Astrocyte of the spinal cord (primary cell): ENCODE measurements around the gene FAXC.

ENCODE experiments used
- DNase-seq: peaks from one replicate; pipeline ENCODE4 v3.0.0; 2011; ENCODE audit warnings: low read depth, low spot score
- H3K4me3 ChIP-seq: 2 replicates; pipeline ENCODE4 v1.5.1; 2011; ENCODE audit warnings: low read depth, mild to moderate bottlenecking, low read length, moderate library complexity
- CTCF ChIP-seq: IDR thresholded peaks from 2 replicates; pipeline ENCODE4 v1.5.1; 2012; ENCODE audit warnings: low read depth, mild to moderate bottlenecking, low read length, inconsistent platforms
- in situ Hi-C: cut with HindIII; loops from 2 replicates; pipeline ENCODE4 v1.10.0; 2017; ENCODE audit warnings: low sequenced_read_pairs

Gene FAXC

GRCh38 chr6:99354983-99355382 is 5.5 kb upstream of the FAXC start:
- in situ Hi-C loops = no loop called here
- H3K4me3 ChIP-seq = no peak overlapping the region
- no peak for DNase-seq
- TF ChIP-seq CTCF = no peak

GRCh38 chr6:99353126-99353525 is 3.7 kb upstream of the FAXC start:
- DNase-seq = no peak
- H3K4me3 ChIP-seq = no peak overlapping the region
- no peak for TF ChIP-seq CTCF
- in situ Hi-C loops = no loop called here

GRCh38 chr6:99350573-99350972 is 1.1 kb upstream of the FAXC start:
- no peak for DNase-seq
- TF ChIP-seq CTCF = no peak
- in situ Hi-C loops = no loop called here
- no peak overlapping the region for H3K4me3 ChIP-seq

GRCh38 chr6:99348288-99349170 is 945 bp downstream of the FAXC start:
- peak overlapping the region; percentile 58 for H3K4me3 ChIP-seq
- no peak for DNase-seq
- in situ Hi-C loops = no loop called here
- no peak for TF ChIP-seq CTCF

- no peak overlapping the region for H3K4me3 ChIP-seq
- in situ Hi-C loops = no loop called here
- DNase-seq = no peak
- TF ChIP-seq CTCF = no peak
These were observed 1.7 kb downstream of the FAXC start for GRCh38 chr6:99347804-99348203.

- H3K4me3 ChIP-seq = no peak overlapping the region
- in situ Hi-C loops = no loop called here
- no peak for DNase-seq
- no peak for TF ChIP-seq CTCF
These were observed 2.9 kb downstream of the FAXC start for GRCh38 chr6:99346595-99346994.

- TF ChIP-seq CTCF = no peak
- in situ Hi-C loops = no loop called here
- H3K4me3 ChIP-seq = no peak overlapping the region
- no peak for DNase-seq
These were observed 4.3 kb downstream of the FAXC start for GRCh38 chr6:99345164-99345563.
